Measurements from ENCODE around the gene ZNF530. TPM values are rescaled to one million over a fixed set of nuclear protein-coding genes. Genes with fewer than 3 reads are reported as not detected.

The ZNF530 gene
- total RNA-seq, 1 experiment from 2014 or later: 11.3 TPM

DNA sequence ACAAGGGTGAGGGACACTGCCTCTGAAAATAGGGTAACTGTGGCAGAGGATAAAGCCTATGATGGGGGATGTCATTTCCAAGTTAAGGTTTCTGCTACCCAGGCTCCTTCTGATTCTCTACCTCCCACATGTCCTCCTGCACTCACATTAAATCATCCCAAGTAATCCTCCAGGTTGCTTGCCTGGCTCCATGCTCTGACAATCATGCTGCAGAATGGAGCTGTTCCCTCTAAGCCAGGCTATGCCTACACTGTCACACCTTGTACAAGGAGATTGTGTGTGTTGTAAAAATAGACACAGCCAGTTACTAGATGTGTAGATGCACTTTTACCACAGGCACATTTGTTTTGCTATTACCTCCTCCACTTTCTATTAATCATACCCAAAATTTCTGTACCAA is 29.0 kb upstream of the ZNF530 start:
- peaks cover 37% of the 10 kb centered on the region for H3K36me3 ChIP-seq (ENCODE audit: insufficient read depth, low read length, poor library complexity, severe bottlenecking)
- ChIA-PET CTCF (no interaction called here), POLR2A (ENCODE audit: low non-redundant PET) (no interaction called here)
- no peaks in the 10 kb centered on the region for H3K27me3 ChIP-seq (replicated peaks; ENCODE audit: insufficient read depth, low read depth, low read length, poor library complexity)
- H3K9me3 ChIP-seq (ENCODE audit: low read depth, low read length, poor library complexity, severe bottlenecking): peaks cover 84% of the 10 kb centered on the region
- DNase-seq (ENCODE audit: low spot score): no peak
- no peaks in the 10 kb centered on the region for H3K4me1 ChIP-seq (ENCODE audit: insufficient read depth, low read length, poor library complexity, severe bottlenecking)
- intact Hi-C loops (cut with micrococcal nuclease; ENCODE audit: unreplicated experiment): no loop called here
- H3K27ac ChIP-seq (ENCODE audit: low read depth, low read length, poor library complexity, severe bottlenecking): no peak overlapping the region
- BruUV-seq (replicated peaks): no TSS peak
- TF ChIP-seq EZH2 (IDR thresholded peaks at IDR 0.05; ENCODE audit: borderline replicate concordance, low read depth, low read length, poor library complexity, severe bottlenecking): no peak
- no peak overlapping the region for H3K4me3 ChIP-seq (ENCODE audit: low read depth, low read length, poor library complexity, severe bottlenecking)

DNA sequence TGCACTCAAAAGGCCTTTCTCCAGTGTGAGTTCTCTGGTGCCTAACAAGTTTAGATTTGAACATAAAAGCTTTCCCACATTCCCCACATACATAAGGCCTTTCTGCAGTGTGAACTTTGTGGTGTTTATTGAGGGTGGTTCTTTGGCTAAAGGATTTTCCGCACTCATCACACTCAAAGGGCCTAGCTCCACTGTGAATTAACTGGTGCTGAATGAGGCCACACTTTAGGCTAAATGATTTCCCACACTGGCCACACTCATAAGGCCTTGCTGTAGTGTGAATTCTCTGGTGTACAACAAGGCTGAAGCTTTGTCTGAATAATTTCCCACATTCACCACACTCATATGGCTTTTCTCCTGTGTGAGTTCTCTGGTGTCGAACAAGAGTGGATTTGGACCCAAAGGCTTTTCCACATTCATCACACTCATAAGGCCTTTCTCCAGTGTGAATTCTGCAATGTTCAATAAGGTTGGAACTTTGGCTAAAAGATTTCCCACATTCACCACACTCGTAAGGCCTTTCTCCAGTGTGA is 27.2 kb upstream of the ZNF530 start:
- H3K36me3 ChIP-seq (ENCODE audit: insufficient read depth, low read length, poor library complexity, severe bottlenecking): peaks cover 41% of the 10 kb centered on the region
- ChIA-PET POLR2A (ENCODE audit: low non-redundant PET) (no interaction called here), CTCF (no interaction called here)
- DNase-seq (ENCODE audit: low spot score): no peak
- no peak overlapping the region for H3K4me3 ChIP-seq (ENCODE audit: low read depth, low read length, poor library complexity, severe bottlenecking)
- H3K27ac ChIP-seq (ENCODE audit: low read depth, low read length, poor library complexity, severe bottlenecking): no peak overlapping the region
- H3K9me3 ChIP-seq (ENCODE audit: low read depth, low read length, poor library complexity, severe bottlenecking): peaks cover 76% of the 10 kb centered on the region
- intact Hi-C loops (cut with micrococcal nuclease; ENCODE audit: unreplicated experiment): no loop called here
- no peaks in the 10 kb centered on the region for H3K27me3 ChIP-seq (replicated peaks; ENCODE audit: insufficient read depth, low read depth, low read length, poor library complexity)
- no peaks in the 10 kb centered on the region for H3K4me1 ChIP-seq (ENCODE audit: insufficient read depth, low read length, poor library complexity, severe bottlenecking)
- no TSS peak for BruUV-seq (replicated peaks)
- TF ChIP-seq, protein P1, sequence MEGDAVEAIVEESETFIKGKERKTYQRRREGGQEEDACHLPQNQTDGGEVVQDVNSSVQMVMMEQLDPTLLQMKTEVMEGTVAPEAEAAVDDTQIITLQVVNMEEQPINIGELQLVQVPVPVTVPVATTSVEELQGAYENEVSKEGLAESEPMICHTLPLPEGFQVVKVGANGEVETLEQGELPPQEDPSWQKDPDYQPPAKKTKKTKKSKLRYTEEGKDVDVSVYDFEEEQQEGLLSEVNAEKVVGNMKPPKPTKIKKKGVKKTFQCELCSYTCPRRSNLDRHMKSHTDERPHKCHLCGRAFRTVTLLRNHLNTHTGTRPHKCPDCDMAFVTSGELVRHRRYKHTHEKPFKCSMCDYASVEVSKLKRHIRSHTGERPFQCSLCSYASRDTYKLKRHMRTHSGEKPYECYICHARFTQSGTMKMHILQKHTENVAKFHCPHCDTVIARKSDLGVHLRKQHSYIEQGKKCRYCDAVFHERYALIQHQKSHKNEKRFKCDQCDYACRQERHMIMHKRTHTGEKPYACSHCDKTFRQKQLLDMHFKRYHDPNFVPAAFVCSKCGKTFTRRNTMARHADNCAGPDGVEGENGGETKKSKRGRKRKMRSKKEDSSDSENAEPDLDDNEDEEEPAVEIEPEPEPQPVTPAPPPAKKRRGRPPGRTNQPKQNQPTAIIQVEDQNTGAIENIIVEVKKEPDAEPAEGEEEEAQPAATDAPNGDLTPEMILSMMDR (conservative IDR thresholded peaks at IDR 0.05; ENCODE audit: low read depth, low read length): no peak
- no peak for TF ChIP-seq EZH2 (IDR thresholded peaks at IDR 0.05; ENCODE audit: borderline replicate concordance, low read depth, low read length, poor library complexity, severe bottlenecking)

DNA sequence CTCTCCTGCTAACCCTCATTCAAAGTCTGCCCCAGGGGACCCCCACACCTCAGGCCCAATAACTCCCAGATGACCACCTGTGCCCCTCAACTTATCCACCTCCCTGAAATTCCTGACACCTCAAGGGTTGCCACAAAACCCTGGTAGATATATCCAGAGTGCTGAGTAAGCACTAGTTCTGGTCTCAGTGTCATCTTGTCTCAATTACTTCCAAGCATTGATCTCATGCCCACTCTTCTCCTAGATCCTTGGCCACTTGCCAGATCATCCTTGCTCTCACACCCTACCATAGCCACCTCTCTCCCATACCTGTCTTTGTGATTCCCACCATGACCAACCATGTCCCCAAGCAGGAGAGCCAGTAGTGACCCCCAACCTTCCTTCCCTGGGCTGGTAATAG is 23.0 kb upstream of the ZNF530 start:
- Histone ChIP-seq H3K27ac (ENCODE audit: low read depth, low read length, poor library complexity, severe bottlenecking) (no peak overlapping the region), H3K4me1 (ENCODE audit: insufficient read depth, low read length, poor library complexity, severe bottlenecking) (no peaks in the 10 kb centered on the region), H3K9me3 (ENCODE audit: low read depth, low read length, poor library complexity, severe bottlenecking) (peaks cover 53% of the 10 kb centered on the region), H3K27me3 (replicated peaks; ENCODE audit: insufficient read depth, low read depth, low read length, poor library complexity) (no peaks in the 10 kb centered on the region), H3K36me3 (ENCODE audit: insufficient read depth, low read length, poor library complexity, severe bottlenecking) (peaks cover 41% of the 10 kb centered on the region), H3K4me3 (ENCODE audit: low read depth, low read length, poor library complexity, severe bottlenecking) (no peak overlapping the region)
- DNase-seq (ENCODE audit: low spot score): no peak
- ChIA-PET CTCF (no interaction called here), POLR2A (ENCODE audit: low non-redundant PET) (no interaction called here)
- intact Hi-C loops (cut with micrococcal nuclease; ENCODE audit: unreplicated experiment): no loop called here
- TF ChIP-seq, protein P1 (conservative IDR thresholded peaks at IDR 0.05; ENCODE audit: low read depth, low read length): no peak
- no peak for TF ChIP-seq EZH2 (IDR thresholded peaks at IDR 0.05; ENCODE audit: borderline replicate concordance, low read depth, low read length, poor library complexity, severe bottlenecking)
- no TSS peak for BruUV-seq (replicated peaks)
